WTC11 (cell line): Measurements from ENCODE around the gene LRIG1. TPM values are rescaled to one million over a fixed set of nuclear protein-coding genes. Genes with fewer than 3 reads are reported as not detected.

Source experiments
- ATAC-seq: fragments of 200-7000 bp; cut with Tn5 transposase; 2 replicates; pipeline ENCODE4 v1.10.0; 2021; ENCODE audit warnings: mild to moderate bottlenecking, moderate library complexity
- CTCF ChIA-PET: fragments of 300-600 bp; sonication (Branson Sonifier 250); formaldehyde crosslinking; loops from one replicate; lab custom pipeline; 2021; ENCODE audit warnings: antibody characterized with exemption; lab: Charles Lee
- POLR2A ChIA-PET: fragments of 350-600 bp; sonication (Branson Sonifier 250); formaldehyde crosslinking; loops from one replicate; lab custom pipeline; 2021; ENCODE audit warnings: antibody characterized with exemption; lab: Charles Lee
- DNase-seq: peaks from one replicate; pipeline ENCODE4 v3.0.0; 2021; ENCODE audit warnings: low spot score
- H3K27ac Mint-ChIP-seq: 2 replicates; pipeline ENCODE4 v1.8.0; 2021; ENCODE audit warnings: mixed read lengths
- H3K27me3 Mint-ChIP-seq: 2 replicates; pipeline ENCODE4 v1.8.0; 2021; ENCODE audit warnings: low read depth, mild to moderate bottlenecking, moderate library complexity, mixed read lengths
- H3K36me3 Mint-ChIP-seq: 2 replicates; pipeline ENCODE4 v1.8.0; 2021; ENCODE audit warnings: mixed read lengths
- H3K4me1 Mint-ChIP-seq: 2 replicates; pipeline ENCODE4 v1.8.0; 2022; ENCODE audit warnings: mixed read lengths
- H3K4me3 Mint-ChIP-seq: 2 replicates; pipeline ENCODE4 v1.8.0; 2021; ENCODE audit warnings: mild to moderate bottlenecking, moderate library complexity, mixed read lengths
- H3K9me3 Mint-ChIP-seq: 2 replicates; pipeline ENCODE4 v1.8.0; 2021; ENCODE audit warnings: mixed read lengths
- ARID4B ChIP-seq: sonication (generic); formaldehyde crosslinking; IDR thresholded peaks from 2 replicates; pipeline ENCODE4 v1.8.0; 2023; ENCODE audit warnings: missing genetic modification reagents, mild to moderate bottlenecking, borderline replicate concordance
- CBFB ChIP-seq: sonication (generic); formaldehyde crosslinking; IDR thresholded peaks from 2 replicates; pipeline ENCODE4 v1.8.1; 2022; ENCODE audit warnings: mild to moderate bottlenecking, low read depth, missing genetic modification reagents
- CDX4 ChIP-seq: fragments of 250-450 bp; sonication (Bioruptor Pico); IDR thresholded peaks from 2 replicates; pipeline ENCODE4 v1.9.0; 2021; ENCODE audit warnings: moderate library complexity, mild to moderate bottlenecking, inconsistent platforms, borderline replicate concordance
- E2F5 ChIP-seq: sonication (generic); formaldehyde crosslinking; IDR thresholded peaks from 2 replicates; pipeline ENCODE4 v1.8.1; 2022; ENCODE audit warnings: mild to moderate bottlenecking, moderate library complexity, missing genetic modification reagents
- ETV6 ChIP-seq: sonication (generic); formaldehyde crosslinking; IDR thresholded peaks from 2 replicates; pipeline ENCODE4 v1.8.1; 2022; ENCODE audit warnings: mild to moderate bottlenecking, missing genetic modification reagents
- GABPB1 ChIP-seq: sonication (generic); formaldehyde crosslinking; IDR thresholded peaks from 2 replicates; pipeline ENCODE4 v1.8.1; 2023; ENCODE audit warnings: mild to moderate bottlenecking, missing genetic modification reagents
- IRF1 ChIP-seq: sonication (generic); formaldehyde crosslinking; IDR thresholded peaks from 2 replicates; pipeline ENCODE4 v1.8.0; 2023; ENCODE audit warnings: missing genetic modification reagents
- MAX ChIP-seq: sonication (generic); formaldehyde crosslinking; IDR thresholded peaks from 2 replicates; pipeline ENCODE4 v1.8.0; 2022; ENCODE audit warnings: mild to moderate bottlenecking, missing genetic modification reagents
- PREB ChIP-seq: sonication (generic); formaldehyde crosslinking; IDR thresholded peaks from 2 replicates; pipeline ENCODE4 v1.8.1; 2022; ENCODE audit warnings: mild to moderate bottlenecking, missing genetic modification reagents, moderate library complexity, borderline replicate concordance
- RELA ChIP-seq: sonication (generic); formaldehyde crosslinking; IDR thresholded peaks from 2 replicates; pipeline ENCODE4 v1.8.1; 2022; ENCODE audit warnings: missing genetic modification reagents, mild to moderate bottlenecking, borderline replicate concordance
- SP1 ChIP-seq: sonication (generic); formaldehyde crosslinking; conservative IDR thresholded peaks from 2 replicates; pipeline ENCODE4 v1.8.1; 2022; ENCODE audit warnings: missing genetic modification reagents
- USF2 ChIP-seq: sonication (generic); formaldehyde crosslinking; IDR thresholded peaks from 2 replicates; pipeline ENCODE4 v1.8.1; 2023; ENCODE audit warnings: mild to moderate bottlenecking, missing genetic modification reagents, moderate library complexity
- ZNF121 ChIP-seq: sonication (generic); formaldehyde crosslinking; IDR thresholded peaks from 2 replicates; pipeline ENCODE4 v1.8.0; 2023; ENCODE audit warnings: missing genetic modification reagents
- ZNF219 ChIP-seq: sonication (generic); formaldehyde crosslinking; IDR thresholded peaks from 2 replicates; pipeline ENCODE4 v1.8.0; 2023; ENCODE audit warnings: missing genetic modification reagents, mild to moderate bottlenecking, borderline replicate concordance
- ZNF263 ChIP-seq: sonication (generic); formaldehyde crosslinking; IDR thresholded peaks from 2 replicates; pipeline ENCODE4 v1.8.1; 2022; ENCODE audit warnings: low read depth, mild to moderate bottlenecking, moderate library complexity, missing genetic modification reagents
- ZNF416 ChIP-seq: fragments of 250-450 bp; sonication (Bioruptor Pico); IDR thresholded peaks from 2 replicates; pipeline ENCODE4 v1.9.0; 2021; ENCODE audit warnings: mild to moderate bottlenecking, inconsistent platforms
- ZNF423 ChIP-seq: fragments of 250-450 bp; sonication (Bioruptor Pico); IDR thresholded peaks from 2 replicates; pipeline ENCODE4 v2.1.2; 2022; ENCODE audit warnings: mild to moderate bottlenecking, moderate library complexity
- ZSCAN18 ChIP-seq: fragments of 250-450 bp; sonication (Bioruptor Pico); IDR thresholded peaks from 2 replicates; pipeline ENCODE4 v2.1.2; 2022; ENCODE audit warnings: mild to moderate bottlenecking, moderate library complexity
- total RNA-seq: library from RNA; stranded (reverse); gene quantifications from 3 replicates; pipeline ENCODE4 v1.2.3, GENCODE V29; 2021

Gene LRIG1
- total RNA-seq, 1 experiment from 2014 or later, result 105 TPM

- ChIA-PET CTCF (no interaction called here), POLR2A (no interaction called here)
- peaks cover 14% of the 10 kb centered on the region for H3K4me1 Mint-ChIP-seq
- no peak for ATAC-seq
- H3K4me3 Mint-ChIP-seq, result no peak overlapping the region
- DNase-seq, result no peak
- H3K9me3 Mint-ChIP-seq, result no peaks in the 10 kb centered on the region
- H3K27ac Mint-ChIP-seq, result no peak overlapping the region
- TF ChIP-seq USF2 (CRISPR knock-in tag), result no peak
- TF ChIP-seq ETV6 (CRISPR knock-in tag), result no peak
- TF ChIP-seq ZNF423 (CRISPR knock-in tag), result no peak
- TF ChIP-seq ZSCAN18 (CRISPR knock-in tag), result no peak
- no peak for TF ChIP-seq ZNF416
- no peak for TF ChIP-seq ZNF219 (CRISPR knock-in tag)
- no peak for TF ChIP-seq CDX4 (CRISPR knock-in tag)
- no peak for TF ChIP-seq ZNF121 (CRISPR knock-in tag)
- no peak for TF ChIP-seq PREB
- TF ChIP-seq CBFB (CRISPR knock-in tag), result no peak
- no peak for TF ChIP-seq IRF1
- TF ChIP-seq SP1 (CRISPR knock-in tag), result no peak
- no peak for TF ChIP-seq ARID4B (CRISPR knock-in tag)
- no peak for TF ChIP-seq ZNF263 (CRISPR knock-in tag)
- no peak for TF ChIP-seq MAX (CRISPR knock-in tag)
- TF ChIP-seq GABPB1 (CRISPR knock-in tag), result no peak
- no peak for TF ChIP-seq RELA (CRISPR knock-in tag)
- TF ChIP-seq E2F5 (CRISPR knock-in tag), result no peak
- H3K36me3 Mint-ChIP-seq, result peaks cover 93% of the 10 kb centered on the region
- H3K27me3 Mint-ChIP-seq, result no peaks in the 10 kb centered on the region
Measured at GRCh38 chr3:66383998-66384745, 116.7 kb downstream of the LRIG1 start.
